ENCODE results near the gene SAMM50. TPM values are rescaled to one million over a fixed set of nuclear protein-coding genes. Genes with fewer than 3 reads are reported as not detected.
A peak's percentile ranks its signal among the peaks of the same experiment; 100 is the strongest.

SAMM50 gene
- polyA plus RNA-seq, 3 donors = 17.0 to 70.0 (median 62.5) TPM

GRCh38 chr22:43994416-43994815 is 39.2 kb downstream of the SAMM50 start:
- 91% methylated on average over 9 of the region's 9 CpGs for WGBS (ENCODE audit: insufficient coverage)
- TF ChIP-seq CTCF (IDR thresholded peaks at IDR 0.05) = no peak
- H3K4me1 Mint-ChIP-seq = peaks cover 20% of the 10 kb centered on the region
- peaks cover 0 to 2% (median 0%) of the 10 kb centered on the region in 3 donors for H3K27me3 Mint-ChIP-seq (ENCODE audit: low read depth in 3 of 3)
- H2AFZ ChIP-seq (ENCODE audit: insufficient read depth, low read depth, low read length, poor library complexity, severe bottlenecking) = no peak overlapping the region
- H3K27ac Mint-ChIP-seq = peak overlapping the region in 4 of 7 donors; percentile 72 to 82 (median 77)
- intact Hi-C loops (cut with micrococcal nuclease) = loop anchor here in 1 of 2 donors (10.0 kb wide), 1 partner anchor 180 kb away; no protein-coding TSS in a partner anchor
- no peak for DNase-seq
- no peak overlapping the region for H3K9ac ChIP-seq (ENCODE audit: insufficient read depth, low read length, poor library complexity, severe bottlenecking)
- H3K79me2 ChIP-seq (ENCODE audit: insufficient read depth, low read length) = no peaks in the 10 kb centered on the region
- H3K9me3 Mint-ChIP-seq = peaks cover 0 to 2% (median 0%) of the 10 kb centered on the region in 7 donors
- H3K36me3 Mint-ChIP-seq = peaks cover 73 to 89% of the 10 kb centered on the region in 2 donors
- H3K4me2 ChIP-seq (replicated peaks; ENCODE audit: extremely low read depth, low read length, poor library complexity, severe bottlenecking) = no peak overlapping the region
- H3K4me1 ChIP-seq (ENCODE audit: control insufficient read depth in 1 of 2, insufficient read depth in 2 of 2, low read length in 2 of 2) = peaks cover 13 to 14% of the 10 kb centered on the region in 2 donors
- H3K4me3 ChIP-seq (replicated peaks in 1 of 3; ENCODE audit: low read depth in 2 of 3, low read length in 3 of 3) = no peak overlapping the region
- H3K27ac ChIP-seq (ENCODE audit: low read depth in 1 of 2, low read length in 2 of 2) = no peak overlapping the region
- H3K27me3 ChIP-seq (ENCODE audit: control insufficient read depth in 2 of 2, insufficient read depth in 2 of 2, low read length in 2 of 2) = no peaks in the 10 kb centered on the region
- peaks cover 49 to 81% of the 10 kb centered on the region in 2 donors for H3K36me3 ChIP-seq (replicated peaks in 1 of 2; ENCODE audit: control insufficient read depth in 1 of 2, insufficient read depth in 2 of 2, low read length in 2 of 2)
- H3K9me3 ChIP-seq (replicated peaks in 1 of 2; ENCODE audit: control insufficient read depth in 1 of 2, insufficient read depth in 1 of 2, low read length in 2 of 2) = no peaks in the 10 kb centered on the region
- no peak overlapping the region for H3K4me3 Mint-ChIP-seq
- H4K20me1 ChIP-seq (ENCODE audit: insufficient read depth, low read length) = no peaks in the 10 kb centered on the region

GRCh38 chr22:43995057-43995685 is 39.9 kb downstream of the SAMM50 start:
- Histone ChIP-seq H4K20me1 (ENCODE audit: insufficient read depth, low read length) (no peaks in the 10 kb centered on the region), H3K4me1 (ENCODE audit: control insufficient read depth in 1 of 2, insufficient read depth in 2 of 2, low read length in 2 of 2) (peaks cover 13 to 14% of the 10 kb centered on the region in 2 donors), H3K9me3 (replicated peaks in 1 of 2; ENCODE audit: control insufficient read depth in 1 of 2, insufficient read depth in 1 of 2, low read length in 2 of 2) (no peaks in the 10 kb centered on the region), H3K4me2 (replicated peaks; ENCODE audit: extremely low read depth, low read length, poor library complexity, severe bottlenecking) (peak overlapping the region; percentile 82), H3K79me2 (ENCODE audit: insufficient read depth, low read length) (no peaks in the 10 kb centered on the region), H3K27me3 (ENCODE audit: control insufficient read depth in 2 of 2, insufficient read depth in 2 of 2, low read length in 2 of 2) (no peaks in the 10 kb centered on the region), H3K9ac (ENCODE audit: insufficient read depth, low read length, poor library complexity, severe bottlenecking) (no peak overlapping the region), H3K27ac (ENCODE audit: low read depth in 1 of 2, low read length in 2 of 2) (peak overlapping the region in 1 of 2 donors; percentile 77), H3K4me3 (replicated peaks in 1 of 3; ENCODE audit: low read depth in 2 of 3, low read length in 3 of 3) (peak overlapping the region in 1 of 3 experiments; percentile 69), H2AFZ (ENCODE audit: insufficient read depth, low read depth, low read length, poor library complexity, severe bottlenecking) (no peak overlapping the region), H3K36me3 (replicated peaks in 1 of 2; ENCODE audit: control insufficient read depth in 1 of 2, insufficient read depth in 2 of 2, low read length in 2 of 2) (peaks cover 42 to 73% of the 10 kb centered on the region in 2 donors)
- intact Hi-C loops (cut with micrococcal nuclease) = loop anchor here in 1 of 2 donors (10.0 kb wide), 1 partner anchor 180 kb away; no protein-coding TSS in a partner anchor
- Mint-ChIP-seq H3K4me1 (peaks cover 20% of the 10 kb centered on the region), H3K27ac (peak overlapping the region; percentile 16 to 91 (median 60)), H3K27me3 (ENCODE audit: low read depth in 3 of 3) (peaks cover 0 to 2% (median 0%) of the 10 kb centered on the region in 3 donors), H3K4me3 (peak overlapping the region in 1 of 2 donors; percentile 90), H3K9me3 (peaks cover 0 to 2% (median 0%) of the 10 kb centered on the region in 7 donors), H3K36me3 (peaks cover 67 to 86% of the 10 kb centered on the region in 2 donors)
- no peak for DNase-seq
- no peak for TF ChIP-seq CTCF (IDR thresholded peaks at IDR 0.05)
- WGBS (ENCODE audit: insufficient coverage) = 97% methylated on average over 15 of the region's 15 CpGs
